GM19025 (cell line): ENCODE data around the gene MEP1A.

Experiments
- ATAC-seq: cut with Tn5 transposase; IDR thresholded peaks from one replicate; pipeline ENCODE4 v1.9.1; 2021; ENCODE audit warnings: mild to moderate bottlenecking, low read depth, moderate library complexity; ENCODE audit not compliant: unreplicated experiment

The MEP1A gene

GRCh38 chr6:46776070-46776712 is 17.0 kb upstream of the MEP1A start:
- ATAC-seq, result no peak

DNA sequence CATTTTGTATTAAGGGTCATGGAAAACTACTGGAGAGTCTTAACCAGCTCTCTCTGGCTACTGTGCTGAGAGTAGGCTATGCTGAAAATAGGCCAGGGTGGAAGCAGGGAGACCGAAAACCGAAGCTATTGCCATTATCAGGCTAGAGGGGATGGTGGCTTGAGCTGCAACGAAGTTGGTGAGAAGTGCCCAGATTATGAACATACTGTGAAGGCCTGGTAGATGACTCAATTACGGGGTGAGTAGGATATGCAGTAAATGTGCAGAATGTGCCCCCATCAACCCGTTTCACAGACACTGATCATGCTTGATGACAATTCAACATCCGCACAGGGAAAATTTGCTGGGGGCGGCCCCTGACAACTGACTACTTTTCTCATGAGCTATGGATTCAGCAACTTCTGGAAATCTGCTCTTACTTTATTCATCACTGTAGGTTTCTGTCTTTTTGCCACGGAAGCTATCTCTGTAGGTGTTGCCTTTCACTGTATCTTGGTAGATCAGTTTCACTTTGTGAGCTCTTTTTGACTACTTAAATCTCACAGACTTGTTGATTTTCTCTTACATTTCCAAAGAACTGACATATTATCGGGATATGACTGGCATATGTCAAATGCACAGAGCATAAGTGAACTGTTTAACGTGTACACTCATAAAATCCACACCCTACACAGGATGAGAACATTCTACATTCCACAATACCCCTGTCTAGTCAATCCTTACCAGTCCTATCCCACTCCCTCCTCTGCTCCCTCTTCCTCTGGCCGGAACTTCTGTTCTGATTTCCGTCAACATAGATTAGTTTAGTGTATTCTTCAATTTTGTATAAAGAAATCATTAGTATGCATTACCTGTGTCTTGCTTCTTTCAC is 15.5 kb upstream of the MEP1A start:
- ATAC-seq, result no peak

- ATAC-seq, result no peak
These were observed 11.5 kb upstream of the MEP1A start for GRCh38 chr6:46781478-46782378.

GRCh38 chr6:46784535-46784934 is 8.7 kb upstream of the MEP1A start:
- ATAC-seq, result no peak

DNA sequence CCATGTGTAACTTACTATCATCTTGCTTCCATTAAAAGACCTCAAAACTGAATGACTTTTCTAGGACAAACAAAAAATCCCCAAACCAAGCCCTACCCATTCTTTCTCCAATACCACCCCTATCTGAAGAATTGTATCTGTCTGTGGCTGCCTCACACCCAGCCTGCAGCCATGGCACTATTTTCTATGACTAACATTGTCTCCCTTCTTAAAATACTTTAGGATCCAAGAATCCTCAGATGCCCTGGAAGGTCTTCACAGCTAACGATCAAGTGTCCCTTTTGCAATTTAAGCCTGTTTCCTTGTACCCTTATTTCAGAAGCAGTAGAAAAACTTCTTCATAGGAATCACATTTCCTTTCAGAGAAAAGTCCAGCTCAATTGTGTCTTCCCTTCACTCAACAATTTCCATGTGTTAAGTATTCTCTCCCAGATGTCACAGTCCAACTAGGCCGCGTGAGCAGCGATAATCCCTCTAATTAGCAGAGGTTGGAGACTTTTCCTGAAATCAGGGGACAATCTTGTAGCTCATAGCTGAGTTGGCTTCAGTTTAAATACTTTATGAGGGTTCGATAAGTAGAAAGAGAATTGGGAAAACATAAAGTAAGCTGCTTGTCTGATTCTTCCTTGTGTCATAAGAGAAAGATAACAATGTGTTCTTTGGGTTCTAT is 5.2 kb upstream of the MEP1A start:
- ATAC-seq, result no peak

GRCh38 chr6:46788791-46789190 is 4.4 kb upstream of the MEP1A start:
- ATAC-seq, result no peak

DNA sequence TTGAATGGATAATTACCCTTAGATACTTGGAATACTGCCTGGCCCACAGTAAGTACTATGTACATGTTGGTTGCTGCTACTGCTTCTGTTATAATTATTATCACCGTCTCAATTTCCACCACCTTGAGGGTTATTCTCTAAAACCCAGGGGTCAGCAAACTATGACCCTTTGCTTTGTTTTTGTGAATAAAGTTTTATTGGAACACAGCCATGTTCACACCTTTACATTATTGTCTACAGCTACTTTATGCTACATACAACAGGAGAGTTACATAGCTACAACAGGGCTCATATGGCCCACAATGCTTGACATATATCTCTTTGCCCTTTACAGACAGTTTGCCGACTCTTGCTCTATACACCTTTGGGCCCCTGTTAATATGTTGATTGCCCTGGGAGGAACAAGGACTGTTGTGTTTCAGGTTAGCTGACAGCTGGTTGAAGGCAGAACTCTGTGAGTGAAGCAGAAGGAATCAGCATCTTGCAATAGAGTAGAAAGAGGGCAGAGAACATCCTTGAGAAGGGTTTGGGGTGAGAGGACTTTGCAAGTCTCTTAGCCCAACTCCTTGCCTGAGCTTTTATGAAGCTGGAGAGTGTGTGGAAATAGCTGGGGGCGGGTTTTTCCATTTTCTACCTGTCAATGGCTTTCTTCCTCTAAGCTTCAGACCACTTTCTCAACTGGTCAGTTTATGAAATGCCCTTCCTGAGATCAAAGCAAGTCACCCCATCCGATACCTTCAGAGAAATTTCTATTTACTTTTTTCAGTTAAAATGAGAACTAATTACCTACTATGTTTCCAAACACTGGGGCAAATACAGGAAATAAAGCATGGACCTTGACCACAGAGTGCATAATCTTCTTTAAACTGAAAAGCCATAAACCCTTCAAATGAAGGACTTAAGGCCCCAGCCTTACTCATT is 3.5 kb upstream of the MEP1A start:
- ATAC-seq, result no peak

DNA sequence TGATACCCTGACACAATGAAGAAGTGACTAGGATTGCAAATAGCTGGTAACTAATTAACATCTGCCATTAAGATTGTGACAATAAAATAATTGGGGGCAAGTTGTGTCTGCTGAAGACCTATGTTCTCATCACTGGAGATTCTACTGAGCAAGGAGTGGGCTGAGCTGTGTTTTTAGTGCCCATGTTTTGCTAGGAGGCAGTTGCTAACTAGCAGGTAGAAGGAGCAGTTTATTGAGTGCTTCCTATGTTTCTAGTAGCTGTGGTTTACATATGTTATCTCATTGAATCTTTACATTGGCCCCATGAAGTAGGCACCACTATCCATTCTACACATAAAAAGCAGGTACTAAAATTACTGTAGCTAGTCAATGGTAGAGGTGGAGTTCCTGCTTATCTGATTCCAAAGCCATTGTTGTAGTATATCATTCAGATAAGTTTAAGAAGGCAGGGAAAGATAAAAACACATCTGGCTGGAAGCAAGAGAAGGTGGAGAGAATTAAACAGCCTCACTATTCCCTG is 2.8 kb upstream of the MEP1A start:
- ATAC-seq, result no peak

- ATAC-seq, result no peak
These were observed 554 bp upstream of the MEP1A start for GRCh38 chr6:46792635-46793034.

DNA sequence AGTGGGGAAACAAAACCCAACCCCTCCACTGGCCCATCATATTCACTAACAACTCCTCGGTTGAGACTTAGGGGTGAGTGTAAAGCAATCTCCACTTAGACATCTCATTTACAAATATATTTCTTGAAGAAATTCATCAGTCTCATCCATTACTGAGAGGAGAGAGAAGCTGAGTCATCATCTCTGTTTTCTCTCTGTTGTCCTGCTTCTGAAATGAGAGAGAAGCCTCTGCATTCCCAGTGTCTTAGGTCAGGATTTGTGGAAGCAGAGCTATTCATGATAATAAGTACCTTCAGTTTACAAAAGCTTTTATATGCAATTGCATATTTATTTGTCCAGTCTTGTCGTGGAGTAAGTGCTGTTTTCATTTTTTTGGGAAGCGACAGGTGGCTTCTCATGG is 879 bp downstream of the MEP1A start:
- ATAC-seq, result no peak

DNA sequence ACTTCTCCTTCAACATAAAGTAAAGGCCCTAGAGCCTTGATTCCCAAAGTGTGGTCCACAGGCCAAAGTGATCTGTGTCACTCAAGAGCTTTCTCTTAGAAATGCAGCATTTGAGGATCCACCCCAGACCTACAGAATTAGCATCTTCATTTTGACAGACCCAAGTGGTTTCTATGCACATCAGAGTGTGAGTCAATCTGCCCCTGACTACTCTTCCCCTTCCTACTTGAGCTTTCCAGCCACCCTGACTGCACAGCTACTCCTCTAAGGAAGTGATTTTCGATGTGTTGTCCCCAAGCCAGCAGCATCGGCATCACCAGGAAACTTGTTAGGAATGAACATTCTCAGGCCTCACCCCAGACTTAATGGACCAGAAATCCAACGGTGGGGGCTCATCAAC is 2.6 kb downstream of the MEP1A start:
- ATAC-seq, result no peak

- no peak for ATAC-seq
These were observed 3.8 kb downstream of the MEP1A start for GRCh38 chr6:46796848-46797580.

GRCh38 chr6:46799657-46800056 is 6.5 kb downstream of the MEP1A start:
- ATAC-seq, result no peak

DNA sequence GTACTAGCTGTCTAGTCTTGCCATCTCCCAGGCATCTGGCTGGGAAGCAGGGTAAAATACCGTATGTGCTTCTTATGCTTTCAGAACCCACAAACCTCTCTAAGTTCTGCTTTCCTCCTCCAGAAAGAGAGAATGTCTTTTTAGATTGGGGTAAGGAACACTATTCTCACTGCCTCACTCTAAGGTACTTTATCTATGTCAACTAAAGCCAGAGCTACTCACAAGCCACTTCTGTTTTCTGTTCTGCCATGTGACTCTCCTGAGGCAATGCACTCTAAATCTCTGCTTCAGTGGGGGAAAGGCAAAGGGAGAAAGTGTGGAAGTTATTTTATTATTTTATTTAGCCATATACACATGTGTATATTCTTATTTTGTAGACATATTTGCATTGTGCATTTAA is 15.6 kb downstream of the MEP1A start:
- no peak for ATAC-seq

DNA sequence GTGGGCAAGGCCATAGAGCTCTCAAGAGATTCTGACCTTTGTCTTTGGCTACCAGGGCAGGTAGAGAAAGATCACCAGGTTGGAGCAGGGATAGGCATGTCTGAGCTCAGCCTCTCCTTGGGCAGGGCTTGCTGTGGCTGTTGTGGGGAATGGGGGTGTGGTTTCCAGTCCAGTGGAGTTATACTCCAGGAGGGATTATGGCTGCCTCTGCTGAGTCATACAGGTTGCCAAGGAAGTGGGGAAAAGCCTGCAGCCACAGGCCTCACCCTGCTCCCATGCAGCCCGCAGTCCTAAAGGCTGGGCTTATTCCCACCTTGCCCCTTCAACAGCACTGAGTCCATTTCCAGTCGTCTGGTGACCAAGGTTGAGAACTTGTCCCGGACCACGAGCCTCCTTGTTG is 21.9 kb downstream of the MEP1A start:
- no peak for ATAC-seq

GRCh38 chr6:46816626-46817025 is 23.4 kb downstream of the MEP1A start:
- no peak for ATAC-seq

- ATAC-seq, result no peak
These were observed 26.4 kb downstream of the MEP1A start for GRCh38 chr6:46819561-46819960.

- no peak for ATAC-seq
These were observed 28.3 kb downstream of the MEP1A start for GRCh38 chr6:46821458-46821881.

GRCh38 chr6:46828939-46829338 is 35.8 kb downstream of the MEP1A start:
- ATAC-seq, result no peak
